ENCODE data around the gene TRIML2.

Gene TRIML2

GRCh38 chr4:188113156-188113555 is 3.8 kb upstream of the TRIML2 start:
- TF ChIP-seq, protein P1, sequence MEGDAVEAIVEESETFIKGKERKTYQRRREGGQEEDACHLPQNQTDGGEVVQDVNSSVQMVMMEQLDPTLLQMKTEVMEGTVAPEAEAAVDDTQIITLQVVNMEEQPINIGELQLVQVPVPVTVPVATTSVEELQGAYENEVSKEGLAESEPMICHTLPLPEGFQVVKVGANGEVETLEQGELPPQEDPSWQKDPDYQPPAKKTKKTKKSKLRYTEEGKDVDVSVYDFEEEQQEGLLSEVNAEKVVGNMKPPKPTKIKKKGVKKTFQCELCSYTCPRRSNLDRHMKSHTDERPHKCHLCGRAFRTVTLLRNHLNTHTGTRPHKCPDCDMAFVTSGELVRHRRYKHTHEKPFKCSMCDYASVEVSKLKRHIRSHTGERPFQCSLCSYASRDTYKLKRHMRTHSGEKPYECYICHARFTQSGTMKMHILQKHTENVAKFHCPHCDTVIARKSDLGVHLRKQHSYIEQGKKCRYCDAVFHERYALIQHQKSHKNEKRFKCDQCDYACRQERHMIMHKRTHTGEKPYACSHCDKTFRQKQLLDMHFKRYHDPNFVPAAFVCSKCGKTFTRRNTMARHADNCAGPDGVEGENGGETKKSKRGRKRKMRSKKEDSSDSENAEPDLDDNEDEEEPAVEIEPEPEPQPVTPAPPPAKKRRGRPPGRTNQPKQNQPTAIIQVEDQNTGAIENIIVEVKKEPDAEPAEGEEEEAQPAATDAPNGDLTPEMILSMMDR (IDR thresholded peaks at IDR 0.05; ENCODE audit: insufficient read depth, low read length, poor library complexity, severe bottlenecking) = no peak
- no peak for DNase-seq (ENCODE audit: extremely low read depth, insufficient read length)
- no peaks in the 10 kb centered on the region for H3K27me3 ChIP-seq (replicated peaks; ENCODE audit: control insufficient read depth, insufficient read depth, low read length)

GRCh38 chr4:188111955-188112354 is 2.6 kb upstream of the TRIML2 start:
- Histone ChIP-seq H3K4me3 (replicated peaks; ENCODE audit: low read depth, low read length) (no peak overlapping the region), H3K36me3 (ENCODE audit: control insufficient read depth, insufficient read depth, low read length) (no peaks in the 10 kb centered on the region), H3K27me3 (replicated peaks; ENCODE audit: control insufficient read depth, insufficient read depth, low read length) (no peaks in the 10 kb centered on the region)
- TF ChIP-seq, protein P1 (IDR thresholded peaks at IDR 0.05; ENCODE audit: insufficient read depth, low read length, poor library complexity, severe bottlenecking) = no peak
- DNase-seq (ENCODE audit: extremely low read depth, insufficient read length) = no peak

More at GRCh38 chr4:188113156-188113555, 3.8 kb upstream of the TRIML2 start:
- H3K36me3 ChIP-seq (ENCODE audit: control insufficient read depth, insufficient read depth, low read length) = no peaks in the 10 kb centered on the region
- no peak overlapping the region for H3K4me3 ChIP-seq (replicated peaks; ENCODE audit: low read depth, low read length)

DNA sequence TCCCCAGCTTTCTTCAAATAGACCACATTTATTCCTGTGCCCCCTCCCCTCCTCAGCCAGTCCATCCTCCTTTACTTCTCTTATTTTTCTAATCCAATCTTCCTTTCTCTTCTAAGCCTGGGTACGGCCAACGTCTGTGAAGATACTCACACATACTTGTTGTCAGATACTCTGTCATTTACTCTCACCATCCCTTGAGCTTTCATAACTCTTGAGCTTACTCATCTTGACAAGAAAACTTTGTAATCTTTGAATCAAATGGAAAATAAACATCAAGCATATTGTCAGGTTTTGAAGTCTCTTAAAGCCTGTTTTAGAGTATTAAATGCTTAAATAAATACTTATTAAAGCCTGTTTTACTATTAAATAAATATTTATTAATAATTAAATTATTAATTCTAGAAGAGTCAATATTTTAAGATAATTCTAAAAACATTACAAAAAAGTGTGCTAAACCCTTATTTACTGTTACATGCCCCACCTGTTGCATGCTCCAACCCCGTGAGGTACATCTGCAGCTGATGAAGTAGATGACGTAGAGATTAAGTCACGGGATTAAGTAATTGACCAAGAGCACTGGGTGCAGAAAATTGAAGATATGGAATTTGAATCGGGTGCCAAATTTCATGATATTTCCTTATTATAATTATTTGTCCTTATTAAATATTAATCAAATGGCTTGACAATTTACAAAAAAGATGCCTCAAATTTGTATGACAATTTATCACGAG is 1.5 kb upstream of the TRIML2 start:
- TF ChIP-seq, protein P1 (IDR thresholded peaks at IDR 0.05; ENCODE audit: insufficient read depth, low read length, poor library complexity, severe bottlenecking) = no peak
- H3K27me3 ChIP-seq (replicated peaks; ENCODE audit: control insufficient read depth, insufficient read depth, low read length) = no peaks in the 10 kb centered on the region
- no peak overlapping the region for H3K4me3 ChIP-seq (replicated peaks; ENCODE audit: low read depth, low read length)
- DNase-seq (ENCODE audit: extremely low read depth, insufficient read length) = no peak
- no peaks in the 10 kb centered on the region for H3K36me3 ChIP-seq (ENCODE audit: control insufficient read depth, insufficient read depth, low read length)

DNA sequence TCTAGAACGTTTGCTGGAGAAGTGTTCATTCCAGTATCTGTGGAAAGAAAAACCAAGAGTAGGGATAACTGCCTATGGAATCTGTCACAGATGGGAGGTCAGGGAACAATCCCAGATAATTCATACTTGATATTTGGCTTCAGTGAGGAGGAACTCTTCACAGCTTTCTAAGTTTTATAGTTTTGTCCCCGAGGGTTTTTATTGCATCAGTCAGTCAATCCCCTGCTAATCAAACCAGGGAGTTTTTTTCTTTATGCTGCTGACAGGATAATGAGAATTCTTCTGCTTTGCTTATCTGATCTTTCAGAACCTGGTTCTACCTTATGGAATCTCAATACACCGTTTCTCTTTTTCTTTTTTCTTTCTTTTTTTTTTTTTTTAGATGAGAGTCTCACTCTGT is 633 bp upstream of the TRIML2 start:
- DNase-seq (ENCODE audit: extremely low read depth, insufficient read length) = no peak
- Histone ChIP-seq H3K27me3 (replicated peaks; ENCODE audit: control insufficient read depth, insufficient read depth, low read length) (no peaks in the 10 kb centered on the region), H3K4me3 (replicated peaks; ENCODE audit: low read depth, low read length) (no peak overlapping the region), H3K36me3 (ENCODE audit: control insufficient read depth, insufficient read depth, low read length) (no peaks in the 10 kb centered on the region)
- TF ChIP-seq, protein P1 (IDR thresholded peaks at IDR 0.05; ENCODE audit: insufficient read depth, low read length, poor library complexity, severe bottlenecking) = no peak

GRCh38 chr4:188107931-188108843 is 1.2 kb downstream of the TRIML2 start:
- no peak overlapping the region for H3K4me3 ChIP-seq (replicated peaks; ENCODE audit: low read depth, low read length)
- TF ChIP-seq, protein P1 (IDR thresholded peaks at IDR 0.05; ENCODE audit: insufficient read depth, low read length, poor library complexity, severe bottlenecking) = no peak
- no peak for DNase-seq (ENCODE audit: extremely low read depth, insufficient read length)
- H3K27me3 ChIP-seq (replicated peaks; ENCODE audit: control insufficient read depth, insufficient read depth, low read length) = no peaks in the 10 kb centered on the region
- no peaks in the 10 kb centered on the region for H3K36me3 ChIP-seq (ENCODE audit: control insufficient read depth, insufficient read depth, low read length)

Data from GM06990 (cell line).